HG03060 (cell line): ENCODE measurements around the gene PNKD.
"Not testable (repeated sequence)": the region's sequence is repeated elsewhere in the genome, so short reads cannot be mapped to it uniquely, and the experiment has no call there.

Experiments used
- ATAC-seq: cut with Tn5 transposase; IDR thresholded peaks from one replicate; pipeline ENCODE4 v1.9.1; 2021; ENCODE audit warnings: low read depth, moderate number of reproducible peaks; ENCODE audit not compliant: unreplicated experiment

The PNKD gene

DNA sequence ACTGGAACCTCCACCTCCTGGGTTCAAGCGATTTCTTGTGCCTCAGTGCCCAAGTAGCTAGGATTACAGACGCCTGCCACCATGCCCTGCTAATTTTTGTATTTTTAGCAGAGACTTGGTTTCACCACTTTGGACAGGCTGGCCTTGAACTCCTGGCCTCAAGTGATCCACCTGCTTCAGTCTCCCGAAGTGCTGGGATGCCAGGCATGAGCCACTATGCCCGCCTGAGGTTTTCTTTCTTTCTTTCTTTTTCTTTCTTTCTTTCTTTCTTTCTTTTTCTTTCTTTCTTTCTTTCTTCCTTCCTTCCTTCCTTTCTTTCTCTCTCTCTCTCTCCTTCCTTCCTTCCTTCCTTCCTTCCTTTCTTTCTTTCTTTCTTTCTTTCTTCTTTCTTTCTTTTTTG lies 44.4 kb downstream of the PNKD start:
- ATAC-seq, result not testable (repeated sequence)

- no peak for ATAC-seq
These were observed 45.1 kb downstream of the PNKD start for GRCh38 chr2:218315397-218315796.

DNA sequence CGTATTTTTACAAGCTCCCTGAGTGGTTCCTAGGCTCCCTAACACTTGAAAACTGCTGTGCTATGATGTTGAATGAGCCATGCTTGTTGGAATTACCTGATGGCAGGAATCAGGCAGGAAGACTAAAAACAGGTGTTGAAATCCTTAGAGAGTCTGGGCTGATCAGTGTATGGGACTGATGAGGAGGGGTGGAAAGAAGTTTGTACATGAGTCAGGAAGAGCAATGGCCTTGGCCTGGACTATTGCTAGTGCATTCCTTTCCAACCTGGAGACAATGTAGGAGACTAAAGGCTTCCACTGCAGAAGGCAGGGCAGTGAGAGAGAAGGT lies 46.9 kb downstream of the PNKD start:
- ATAC-seq, result no peak

- ATAC-seq, result no peak
These were observed 47.5 kb downstream of the PNKD start for GRCh38 chr2:218317835-218318234.

GRCh38 chr2:218318241-218318640 lies 47.9 kb downstream of the PNKD start:
- no peak for ATAC-seq

GRCh38 chr2:218319813-218320365 lies 49.6 kb downstream of the PNKD start:
- ATAC-seq, result no peak

DNA sequence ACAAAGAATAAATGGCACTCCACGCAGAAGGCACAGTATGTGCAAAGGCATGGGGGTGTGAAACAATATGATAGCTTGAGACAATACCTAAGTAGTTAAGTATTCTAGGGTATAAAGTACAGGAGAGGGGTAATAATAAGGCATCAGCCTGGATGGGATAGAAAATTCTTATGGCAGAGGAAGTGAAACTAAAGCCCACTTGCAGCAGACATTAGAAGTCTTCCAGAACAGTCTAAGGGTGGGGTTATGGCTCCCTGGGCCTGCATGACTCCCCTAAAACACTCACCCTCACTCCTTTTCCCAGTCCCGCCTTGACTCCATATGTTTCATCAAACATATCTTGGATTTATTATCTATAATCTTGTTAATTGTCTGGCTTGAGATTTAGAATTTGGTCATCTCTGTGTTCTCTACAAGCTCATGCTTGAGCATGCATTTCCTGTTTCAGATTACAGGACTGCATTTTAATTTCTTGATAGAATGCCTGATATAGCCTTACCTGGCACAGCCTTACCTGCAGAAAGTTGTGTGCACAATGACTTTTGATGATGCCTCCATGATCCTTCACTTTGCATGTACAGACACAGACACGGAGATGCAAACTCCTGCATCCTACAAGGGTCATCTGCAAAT lies 50.5 kb downstream of the PNKD start:
- ATAC-seq, result no peak

GRCh38 chr2:218322768-218323525 lies 52.6 kb downstream of the PNKD start:
- ATAC-seq, result no peak

- ATAC-seq, result no peak
These were observed 53.5 kb downstream of the PNKD start for GRCh38 chr2:218323526-218324472.

DNA sequence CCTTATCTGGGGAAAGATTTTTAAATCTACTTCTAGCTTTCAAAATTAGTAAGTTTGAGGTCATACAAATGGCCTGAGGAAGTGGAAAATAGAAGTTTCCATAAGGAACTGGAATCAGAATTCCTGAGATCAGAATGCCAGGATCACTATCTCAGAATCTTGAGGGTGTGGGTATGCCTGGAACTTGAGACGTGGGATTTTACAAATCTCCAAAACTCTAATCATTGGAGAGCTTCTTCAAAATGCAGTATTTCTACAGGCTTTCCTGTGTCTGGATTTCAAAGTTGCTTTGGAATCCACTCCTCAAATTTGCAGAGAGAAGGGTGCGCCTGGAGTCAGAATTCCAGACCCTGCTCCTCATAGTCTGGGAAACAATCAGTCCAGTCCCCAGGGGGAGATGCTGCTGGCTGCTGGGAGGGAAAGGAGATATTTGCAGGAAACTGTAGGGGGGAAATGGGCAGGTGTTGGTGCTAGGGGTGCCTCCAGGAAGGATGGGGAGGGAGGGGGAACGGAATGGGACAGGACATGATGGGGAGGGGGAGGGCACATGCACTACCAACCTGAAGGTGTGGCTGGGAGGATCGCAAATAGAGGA lies 55.3 kb downstream of the PNKD start:
- ATAC-seq, result no peak

GRCh38 chr2:218326315-218326714 lies 56.0 kb downstream of the PNKD start:
- no peak for ATAC-seq

DNA sequence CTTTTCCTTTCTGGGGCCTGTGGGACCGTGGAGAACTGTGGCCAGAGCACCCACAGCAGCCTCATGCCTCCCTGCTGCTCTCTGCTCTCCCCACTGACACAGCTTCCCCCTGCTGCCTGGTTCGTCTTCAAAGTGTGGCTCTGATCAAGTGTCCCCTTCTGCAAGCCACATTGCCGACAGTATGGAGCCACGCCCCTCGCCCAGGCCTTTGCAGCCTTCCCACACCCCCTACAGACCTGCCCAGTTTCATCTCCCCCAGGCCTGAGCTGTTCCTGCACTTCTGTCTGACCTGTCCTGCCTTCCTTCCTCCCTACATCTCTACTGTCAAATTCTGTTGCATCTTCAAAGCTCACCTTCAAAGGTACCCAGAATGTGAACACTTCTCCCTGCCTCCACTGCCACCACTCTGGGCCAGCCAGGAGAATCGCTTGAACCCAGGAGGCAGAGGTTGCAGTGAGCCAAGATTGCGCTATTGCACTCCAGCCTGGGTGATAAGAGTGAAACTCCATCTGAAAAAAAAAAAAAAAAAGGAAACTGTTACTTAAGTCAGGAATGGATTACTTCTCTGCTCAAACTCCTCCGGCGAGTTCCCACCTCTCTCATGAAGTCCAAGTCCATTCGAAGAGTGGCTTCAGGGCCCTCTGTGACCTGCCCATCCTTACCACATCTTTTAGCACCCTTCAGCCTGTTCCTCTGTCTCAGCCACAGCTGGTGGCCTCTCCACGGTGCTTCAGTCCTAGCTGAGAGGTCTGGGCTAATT lies 57.3 kb downstream of the PNKD start:
- no peak for ATAC-seq

DNA sequence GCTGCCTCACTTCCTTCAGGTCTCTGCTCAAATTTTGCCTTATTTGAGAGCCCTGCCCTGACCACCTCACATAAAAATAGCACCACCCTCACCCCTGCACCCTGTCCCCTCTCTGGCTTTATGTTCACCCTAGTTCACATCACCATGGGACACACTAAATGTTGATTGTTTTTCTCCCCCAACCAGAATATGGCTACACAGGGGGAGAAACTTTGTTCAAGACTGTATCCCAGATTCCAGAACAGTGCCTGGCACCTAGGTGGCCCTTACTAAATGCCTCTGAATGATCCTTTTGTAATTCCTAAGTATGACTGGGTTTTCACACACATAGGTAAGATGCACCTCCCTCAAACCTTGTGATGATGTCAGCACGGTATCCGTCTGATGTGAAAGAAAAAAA lies 58.0 kb downstream of the PNKD start:
- no peak for ATAC-seq

- no peak for ATAC-seq
These were observed 58.9 kb downstream of the PNKD start for GRCh38 chr2:218329027-218329825.

- ATAC-seq, result no peak
These were observed 59.7 kb downstream of the PNKD start for GRCh38 chr2:218329826-218330593.

DNA sequence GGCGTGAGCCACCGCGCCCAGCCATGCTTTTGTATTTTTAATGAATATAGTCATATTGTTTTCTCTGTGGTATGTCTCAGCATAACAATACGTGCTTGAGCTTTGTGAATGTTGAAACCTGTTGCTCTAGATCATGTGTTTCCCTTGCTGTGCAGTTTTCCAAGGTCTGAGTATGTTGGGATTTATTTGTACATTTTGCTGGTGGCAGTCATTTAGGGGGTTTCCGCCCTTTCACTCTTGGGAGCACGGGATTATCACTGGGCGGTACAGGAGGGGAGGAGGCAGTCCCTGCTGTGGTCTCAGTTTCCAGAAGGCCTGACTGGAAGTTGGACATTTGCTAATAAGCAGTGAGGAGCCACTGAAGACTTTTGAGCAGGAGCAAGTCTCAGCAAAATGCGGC lies 61.4 kb downstream of the PNKD start:
- ATAC-seq, result no peak

DNA sequence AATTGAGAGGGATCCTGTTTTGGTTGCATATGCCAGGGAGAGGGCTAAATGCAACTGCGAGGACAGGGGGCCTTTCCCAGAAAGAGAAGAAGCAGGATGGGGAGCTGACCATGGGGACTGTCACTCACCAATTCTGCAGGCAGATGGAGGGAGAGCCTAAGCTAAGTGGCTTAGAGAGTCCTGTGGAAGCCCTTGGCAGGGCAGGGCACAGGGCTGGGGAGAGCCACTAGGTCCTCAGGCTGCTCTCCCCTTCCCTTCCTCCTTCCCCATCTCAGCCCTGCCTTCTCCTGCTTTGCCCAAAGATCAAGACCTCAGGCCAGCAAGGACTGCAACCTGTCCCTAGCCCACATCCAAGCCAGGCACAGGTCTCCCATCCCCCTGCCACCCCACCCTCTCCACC lies 62.0 kb downstream of the PNKD start:
- no peak for ATAC-seq

GRCh38 chr2:218332920-218333645 lies 62.8 kb downstream of the PNKD start:
- ATAC-seq, result no peak
